CD4-positive, alpha-beta T cell treated with Interleukin-10 for 1 hour (primary cell): ENCODE data around the gene OR4B1.

ENCODE experiments used
- DNase-seq: peaks from one replicate; pipeline ENCODE4 v3.0.0-alpha.2; 2020

The OR4B1 gene

DNA sequence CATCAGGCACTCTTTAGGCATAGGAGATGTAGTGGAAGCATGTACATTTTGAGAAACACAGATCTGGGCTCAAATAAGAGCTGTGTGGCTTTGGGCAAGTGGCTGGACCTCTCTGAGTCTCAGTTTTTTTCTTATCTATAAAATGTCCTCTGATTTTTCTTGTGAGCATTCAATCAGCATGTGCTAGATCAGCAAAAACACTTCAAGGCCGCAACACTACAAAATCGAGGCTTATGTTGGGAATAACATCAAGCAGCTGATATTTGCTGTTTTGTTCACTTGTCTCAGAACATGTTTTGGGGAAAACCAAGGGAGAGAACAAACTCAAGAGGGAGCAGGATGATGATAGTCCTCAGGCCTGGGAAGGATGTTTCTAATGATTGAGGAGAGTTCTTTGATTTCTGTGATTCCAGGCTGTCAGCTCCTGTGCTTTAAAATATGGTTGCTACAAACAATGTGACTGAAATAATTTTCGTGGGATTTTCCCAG, 46.9 kb downstream of the OR4B1 start, which contains the start of gene OR4X1:
OR4X1 (plus strand) TSS at position 439 of the 489 bp plus-strand sequence; CDS start at position 439, 0 bp downstream.
- DNase-seq, result no peak
